GM21737 (cell line): ENCODE measurements around the gene SFMBT2.

ENCODE experiments used
- ATAC-seq: cut with Tn5 transposase; IDR thresholded peaks from one replicate; pipeline ENCODE4 v1.9.1; 2021; ENCODE audit warnings: mild to moderate bottlenecking, moderate library complexity; ENCODE audit not compliant: unreplicated experiment

The SFMBT2 gene

GRCh38 chr10:7117806-7118674, 292.8 kb downstream of the SFMBT2 start:
- no peak for ATAC-seq

- no peak for ATAC-seq
Observed at GRCh38 chr10:7117177-7117799, 293.5 kb downstream of the SFMBT2 start.

- no peak for ATAC-seq
Observed at GRCh38 chr10:7111561-7111960, 299.3 kb downstream of the SFMBT2 start.

- ATAC-seq, result no peak
Observed at GRCh38 chr10:7111089-7111488, 299.7 kb downstream of the SFMBT2 start.
